ENCODE data around the gene IL15.

- TF ChIP-seq CTCF (IDR thresholded peaks at IDR 0.05) (no peak), POLR2AphosphoS5 (IDR thresholded peaks at IDR 0.05) (no peak), POLR2A (IDR thresholded peaks at IDR 0.05) (no peak)
Measured at GRCh38 chr4:141730805-141731204, 94.4 kb downstream of the IL15 start.

Data from prostate gland (tissue), 2 donors.